Stomach (tissue), 9 donors: ENCODE measurements around the gene RAX2. TPM values are rescaled to one million over a fixed set of nuclear protein-coding genes. Genes with fewer than 3 reads are reported as not detected.

Experiments
- DNase-seq, 2 donors: peaks; one replicate each; pipeline versions ENCODE4 v3.0.0 to v3.0.0-alpha.2; 2013 to 2019
- H3K27ac ChIP-seq, 5 donors: fragments of 200-600 bp in 4 of 5; sonication (generic) in 4 of 5; one replicate each; pipeline ENCODE4 v1.5.1; 2013 to 2019; ENCODE audit warnings: mild to moderate bottlenecking in 1 of 5, moderate library complexity in 1 of 5
- H3K27me3 ChIP-seq, 3 donors: fragments of 200-600 bp; sonication (generic); one replicate each; pipeline ENCODE4 v1.5.1; 2017 to 2019; ENCODE audit warnings: mixed run types in 1 of 3
- H3K36me3 ChIP-seq, 4 donors: fragments of 200-600 bp; sonication (generic); 1 replicate in 3 of 4; 2 replicates in 1 of 4; pipeline ENCODE4 v1.5.1; 2016 to 2019
- H3K4me1 ChIP-seq, 4 donors: fragments of 200-600 bp; sonication (generic); one replicate each; pipeline ENCODE4 v1.5.1; 2016 to 2019
- H3K4me3 ChIP-seq, 4 donors: fragments of 200-600 bp; sonication (generic) in 3 of 4; one replicate each; pipeline ENCODE4 v1.5.1; 2016 to 2019; ENCODE audit warnings: mild to moderate bottlenecking in 1 of 4
- H3K9me3 ChIP-seq, 4 donors: fragments of 200-600 bp; sonication (generic); one replicate each; pipeline ENCODE4 v1.5.1; 2016 to 2019
- EP300 ChIP-seq: sonication (generic); formaldehyde crosslinking; IDR thresholded peaks from one replicate; pipeline ENCODE4 v1.6.1; 2017; ENCODE audit warnings: antibody characterized with exemption
- POLR2A ChIP-seq, 4 donors: fragments of 450-650 bp; IDR thresholded peaks; one replicate each; pipeline ENCODE4 v1.6.1; 2016; ENCODE audit warnings: antibody characterized with exemption in 4 of 4, control low read depth in 2 of 4, mild to moderate bottlenecking in 1 of 4, moderate library complexity in 1 of 4
- POLR2AphosphoS5 ChIP-seq, 3 donors: sonication (generic); formaldehyde crosslinking; IDR thresholded peaks; one replicate each; pipeline ENCODE4 v1.6.1; 2016; ENCODE audit warnings: antibody characterized with exemption in 3 of 3
- WGBS, 5 donors: extraction: QIAGEN DNeasy Blood & Tissue Kit in 3 of 5; methylation state at CpG; one replicate each; pipeline versions ENCODE4 v1.1.5 to v1.1.7; 2013 to 2018; 5-methylcytosine and 5-hydroxymethylcytosine counted together
- intact Hi-C: fragments of 100-400 bp; cut with DNase I; formaldehyde crosslinking; loops from one replicate; pipeline ENCODE4 v1.15.1; 2023; ENCODE audit warnings: low total_unique reads
- polyA plus RNA-seq, 3 donors: library from polyadenylated mRNA; stranded (reverse); fragments of 200-250 nt; gene quantifications; one replicate each; pipeline ENCODE4 v1.2.3, GENCODE V29; 2013
- total RNA-seq, 5 donors: library from RNA; depleted of rRNA; stranded (reverse); fragments of >200 nt; gene quantifications; one replicate each; pipeline versions ENCODE4 v1.1.0 to v1.2.3, GENCODE V29; 2014 to 2016
- TF ChIP-seq, protein P1 (sequence below), 7 experiments: fragments of 450-650 bp in 4 of 7; fragments of 200-600 bp in 3 of 7; sonication (generic) in 3 of 7; IDR thresholded peaks; one replicate each; pipeline ENCODE4 v1.5.1; 2016 to 2019; ENCODE audit warnings: antibody characterized with exemption in 7 of 7, control low read depth in 2 of 7, mild to moderate bottlenecking in 1 of 7
- donor health status: healthy with polysubstance abuse.
- donor health status: Bipolar disorder and iron deficiency.
- donor health status: healthy.

Gene RAX2
- total and polyA plus RNA-seq, 8 donors, result not detected

- Histone ChIP-seq H3K27me3 (peaks cover 0 to 18% (median 0%) of the 10 kb centered on the region in 3 donors), H3K36me3 (peaks cover 12 to 83% (median 68%) of the 10 kb centered on the region in 4 donors), H3K27ac (no peak overlapping the region), H3K4me1 (no peaks in the 10 kb centered on the region), H3K9me3 (no peaks in the 10 kb centered on the region), H3K4me3 (no peak overlapping the region)
- 73 to 82% (median 80%) methylated on average over 28 to 31 of the region's 31 CpGs for WGBS, 5 donors
- DNase-seq, result no peak
- intact Hi-C loops, result no loop called here
- TF ChIP-seq, protein P1, sequence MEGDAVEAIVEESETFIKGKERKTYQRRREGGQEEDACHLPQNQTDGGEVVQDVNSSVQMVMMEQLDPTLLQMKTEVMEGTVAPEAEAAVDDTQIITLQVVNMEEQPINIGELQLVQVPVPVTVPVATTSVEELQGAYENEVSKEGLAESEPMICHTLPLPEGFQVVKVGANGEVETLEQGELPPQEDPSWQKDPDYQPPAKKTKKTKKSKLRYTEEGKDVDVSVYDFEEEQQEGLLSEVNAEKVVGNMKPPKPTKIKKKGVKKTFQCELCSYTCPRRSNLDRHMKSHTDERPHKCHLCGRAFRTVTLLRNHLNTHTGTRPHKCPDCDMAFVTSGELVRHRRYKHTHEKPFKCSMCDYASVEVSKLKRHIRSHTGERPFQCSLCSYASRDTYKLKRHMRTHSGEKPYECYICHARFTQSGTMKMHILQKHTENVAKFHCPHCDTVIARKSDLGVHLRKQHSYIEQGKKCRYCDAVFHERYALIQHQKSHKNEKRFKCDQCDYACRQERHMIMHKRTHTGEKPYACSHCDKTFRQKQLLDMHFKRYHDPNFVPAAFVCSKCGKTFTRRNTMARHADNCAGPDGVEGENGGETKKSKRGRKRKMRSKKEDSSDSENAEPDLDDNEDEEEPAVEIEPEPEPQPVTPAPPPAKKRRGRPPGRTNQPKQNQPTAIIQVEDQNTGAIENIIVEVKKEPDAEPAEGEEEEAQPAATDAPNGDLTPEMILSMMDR (IDR thresholded peaks at IDR 0.05), result no peak
- TF ChIP-seq POLR2AphosphoS5 (IDR thresholded peaks at IDR 0.05), result no peak
- TF ChIP-seq EP300, result no peak
- no peak for TF ChIP-seq POLR2A (IDR thresholded peaks at IDR 0.05)
Measured at GRCh38 chr19:3746371-3747056, 25.5 kb downstream of the RAX2 start.

DNA sequence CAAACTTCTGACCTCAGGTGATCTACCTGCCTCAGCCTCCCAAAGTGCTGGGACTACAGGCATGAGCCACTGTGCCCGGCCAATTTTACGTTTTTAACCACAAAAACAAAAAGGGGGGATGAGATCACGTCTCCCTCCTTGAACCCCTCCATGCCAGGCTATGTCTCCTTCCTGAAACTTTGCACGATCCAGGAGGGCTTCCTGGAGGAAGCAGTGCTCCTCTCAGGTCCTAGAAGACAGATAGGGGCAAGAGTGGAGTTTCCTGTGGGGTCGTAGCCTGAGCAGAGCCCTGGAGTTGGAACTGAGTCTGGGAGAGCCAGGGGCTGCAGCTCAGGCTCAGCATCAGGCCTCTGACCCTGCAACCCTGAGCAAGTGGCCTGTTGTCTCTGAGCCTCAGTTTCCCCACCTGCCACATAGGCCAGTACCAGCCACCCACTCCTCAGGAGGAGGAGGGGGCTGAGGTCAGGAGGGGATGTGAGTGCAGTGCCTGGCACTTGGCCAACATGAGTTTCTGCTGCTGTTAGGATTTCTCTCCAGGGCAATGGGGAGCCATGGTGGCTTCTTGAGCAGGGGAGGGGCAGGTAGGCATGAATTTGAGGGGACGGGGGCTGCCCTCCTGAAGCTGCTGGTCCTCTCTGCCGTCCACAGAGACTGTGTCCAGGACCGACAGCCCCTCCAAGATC is 26.5 kb downstream of the RAX2 start:
- H3K36me3 ChIP-seq, result peaks cover 6 to 83% (median 63%) of the 10 kb centered on the region in 4 donors
- 64 to 87% (median 72%) methylated on average over 8 of the region's 8 CpGs for WGBS, 5 donors
- no peak overlapping the region for H3K4me3 ChIP-seq
- no peak overlapping the region for H3K27ac ChIP-seq
- H3K9me3 ChIP-seq, result no peaks in the 10 kb centered on the region
- intact Hi-C loops, result no loop called here
- no peak for DNase-seq
- no peaks in the 10 kb centered on the region for H3K4me1 ChIP-seq
- peaks cover 0 to 18% (median 0%) of the 10 kb centered on the region in 3 donors for H3K27me3 ChIP-seq
- TF ChIP-seq POLR2AphosphoS5 (IDR thresholded peaks at IDR 0.05), result no peak
- TF ChIP-seq, protein P1 (IDR thresholded peaks at IDR 0.05), result no peak

- no peak overlapping the region for H3K4me3 ChIP-seq
- 94 to 98% (median 97%) methylated on average over 2 of the region's 2 CpGs for WGBS, 5 donors
- H3K9me3 ChIP-seq, result no peaks in the 10 kb centered on the region
- peaks cover 0 to 18% (median 0%) of the 10 kb centered on the region in 3 donors for H3K27me3 ChIP-seq
- TF ChIP-seq, protein P1 (IDR thresholded peaks at IDR 0.05), result no peak
- no peak for TF ChIP-seq POLR2A (IDR thresholded peaks at IDR 0.05)
- no peak for TF ChIP-seq EP300
- no peak for TF ChIP-seq POLR2AphosphoS5 (IDR thresholded peaks at IDR 0.05)
- intact Hi-C loops, result no loop called here
- no peak overlapping the region for H3K27ac ChIP-seq
- H3K36me3 ChIP-seq, result peaks cover 0 to 87% (median 62%) of the 10 kb centered on the region in 4 donors
- no peak for DNase-seq
- no peaks in the 10 kb centered on the region for H3K4me1 ChIP-seq
Measured at GRCh38 chr19:3743486-3743885, 28.5 kb downstream of the RAX2 start.

- Histone ChIP-seq H3K27me3 (no peaks in the 10 kb centered on the region), H3K4me1 (no peaks in the 10 kb centered on the region), H3K27ac (no peak overlapping the region), H3K4me3 (no peak overlapping the region), H3K36me3 (peaks cover 0 to 93% (median 59%) of the 10 kb centered on the region in 4 donors), H3K9me3 (no peaks in the 10 kb centered on the region)
- intact Hi-C loops, result no loop called here
- 95 to 100% (median 96%) methylated on average over 9 to 24 of the region's 24 CpGs for WGBS, 5 donors
- TF ChIP-seq EP300 (no peak), POLR2AphosphoS5 (IDR thresholded peaks at IDR 0.05) (no peak), POLR2A (IDR thresholded peaks at IDR 0.05) (no peak)
- TF ChIP-seq, protein P1 (IDR thresholded peaks at IDR 0.05), result no peak
- DNase-seq, result no peak
Measured at GRCh38 chr19:3740431-3740830, 31.6 kb downstream of the RAX2 start.
